Heart left ventricle (tissue), 16 donors: ENCODE measurements around the gene SEL1L. TPM values are rescaled to one million over a fixed set of nuclear protein-coding genes. Genes with fewer than 3 reads are reported as not detected.
A peak's percentile ranks its signal among the peaks of the same experiment; 100 is the strongest.
"Not testable (repeated sequence)": the region's sequence is repeated elsewhere in the genome, so short reads cannot be mapped to it uniquely, and the experiment has no call there.

Experiments
- ATAC-seq, 4 donors: fragments of 200-7000 bp; cut with Tn5 transposase; one replicate each; pipeline ENCODE4 v1.9.1; 2020 to 2022; ENCODE audit warnings: moderate library complexity in 4 of 4, mild to moderate bottlenecking in 3 of 4, moderate number of reproducible peaks in 1 of 4
- DNase-seq, 5 donors: peaks; one replicate each; pipeline ENCODE4 v3.0.0-alpha.2; 2020
- H3K27ac ChIP-seq, 12 donors: fragments of 200-600 bp; sonication (generic) in 4 of 12; one replicate each; pipeline versions ENCODE4 v1.5.0 to v1.8.0; 2016 to 2022; ENCODE audit warnings: mild to moderate bottlenecking in 2 of 12
- H3K27me3 ChIP-seq, 9 donors: fragments of 200-600 bp; sonication (generic) in 2 of 9; one replicate each; pipeline versions ENCODE4 v1.5.1 to v1.8.0; 2016 to 2022; ENCODE audit warnings: mild to moderate bottlenecking in 3 of 9
- H3K36me3 ChIP-seq, 9 donors: fragments of 200-600 bp; sonication (generic) in 2 of 9; one replicate each; pipeline versions ENCODE4 v1.5.0 to v1.8.0; 2018 to 2022; ENCODE audit warnings: mild to moderate bottlenecking in 2 of 9
- H3K4me1 ChIP-seq, 12 donors: fragments of 200-600 bp; sonication (generic) in 4 of 12; one replicate each; pipeline versions ENCODE4 v1.5.0 to v1.8.0; 2016 to 2022; ENCODE audit warnings: mild to moderate bottlenecking in 3 of 12
- H3K4me3 ChIP-seq, 12 donors: fragments of 200-600 bp; sonication (generic) in 4 of 12; one replicate each; pipeline versions ENCODE4 v1.5.0 to v1.8.0; 2017 to 2022; ENCODE audit warnings: mild to moderate bottlenecking in 9 of 12, moderate library complexity in 4 of 12
- H3K9me3 ChIP-seq, 12 donors: fragments of 200-600 bp; sonication (generic) in 4 of 12; one replicate each; pipeline versions ENCODE4 v1.5.0 to v1.8.0; 2016 to 2022; ENCODE audit warnings: mild to moderate bottlenecking in 1 of 12
- POLR2A ChIP-seq, 2 donors: fragments of 450-650 bp; IDR thresholded peaks; one replicate each; pipeline ENCODE4 v1.6.1; 2017; ENCODE audit warnings: antibody characterized with exemption in 2 of 2, mild to moderate bottlenecking in 2 of 2, moderate library complexity in 2 of 2
- WGBS, 4 donors: extraction: QIAGEN DNeasy Blood & Tissue Kit in 2 of 4; methylation state at CpG; one replicate each; pipeline versions ENCODE4 v1.1.5 to v1.1.7; 2013 to 2018; 5-methylcytosine and 5-hydroxymethylcytosine counted together
- intact Hi-C, 10 donors: fragments of 100-400 bp; cut with DNase I; formaldehyde crosslinking; loops; one replicate each; pipeline versions ENCODE4 v1.11.1 to v1.14.2; 2022
- polyA plus RNA-seq, 2 donors: library from polyadenylated mRNA; stranded (reverse); fragments of 200-250 nt; gene quantifications; one replicate each; pipeline ENCODE4 v1.2.3, GENCODE V29; 2013
- total RNA-seq, 9 donors: library from RNA; depleted of rRNA in 2 of 9; stranded (reverse); fragments of >200 nt in 2 of 9; fragmentation: NEBNext Ultra II Directional in 3 of 9; extraction: Animal tissue kit (Norgen Biotek cat#: 25700) in 3 of 9; gene quantifications; one replicate each; pipeline versions ENCODE4 v1.1.0 to v1.2.4, GENCODE V29; 2016 to 2023
- TF ChIP-seq, protein P1 (sequence below), 12 donors: fragments of 200-600 bp; sonication (generic) in 4 of 12; IDR thresholded peaks; one replicate each; pipeline versions ENCODE4 v1.5.0 to v1.8.0; 2018 to 2022; ENCODE audit warnings: antibody characterized with exemption in 12 of 12, mild to moderate bottlenecking in 5 of 12
- donor health status: ischemic (EF 13 %, LVEDD 7.1; RV severe dilation, severe dysfunction).
- donor health status: healthy with polysubstance abuse.
- donor health status: DM: no; HTN: yes; CAD: no.
- donor health status: DM: no; HTN: no; CAD: no.
- donor health status: ischemic (EF 25% LVEDD 6.9; RV normal size, moderate dysfunction).
- donor health status: ischemic (EF 25% LVEDD 5.7; RV mildly dilated, moderate dysfunction).
- donor health status: healthy.
- donor health status: DM: yes; HTN: yes; CAD: no.
- donor health status: ischemic (EF 35%, LVEDD 5.7; RV mildly dilated, moderate dysfunction).
- donor health status: nonischemic (EF 11% LVEDD 7.7; RV severe dilation, severe dysfunction).
- donor health status: DM: yes; HTN: yes; CAD: no.
- donor health status: PGD.
- donor health status: ischemic (EF 29% LVEDD 5.4; RV normal size, mild dysfunction).
- donor health status: nonischemic (EF 23%, LVEDD 6.1; RV moderate dilation, normal function).

SEL1L gene
- total and polyA plus RNA-seq, 11 donors, result 9.4 to 86.5 (median 57.1) TPM

GRCh38 chr14:81432219-81432661, 101.4 kb downstream of the SEL1L start:
- DNase-seq (no peak), ATAC-seq (no peak)
- Histone ChIP-seq H3K27ac (no peak overlapping the region), H3K9me3 (no peaks in the 10 kb centered on the region), H3K27me3 (peaks cover 5 to 67% (median 20%) of the 10 kb centered on the region in 9 donors), H3K36me3 (no peaks in the 10 kb centered on the region), H3K4me1 (peaks cover 0 to 42% (median 16%) of the 10 kb centered on the region in 12 donors), H3K4me3 (no peak overlapping the region)
- TF ChIP-seq, protein P1, sequence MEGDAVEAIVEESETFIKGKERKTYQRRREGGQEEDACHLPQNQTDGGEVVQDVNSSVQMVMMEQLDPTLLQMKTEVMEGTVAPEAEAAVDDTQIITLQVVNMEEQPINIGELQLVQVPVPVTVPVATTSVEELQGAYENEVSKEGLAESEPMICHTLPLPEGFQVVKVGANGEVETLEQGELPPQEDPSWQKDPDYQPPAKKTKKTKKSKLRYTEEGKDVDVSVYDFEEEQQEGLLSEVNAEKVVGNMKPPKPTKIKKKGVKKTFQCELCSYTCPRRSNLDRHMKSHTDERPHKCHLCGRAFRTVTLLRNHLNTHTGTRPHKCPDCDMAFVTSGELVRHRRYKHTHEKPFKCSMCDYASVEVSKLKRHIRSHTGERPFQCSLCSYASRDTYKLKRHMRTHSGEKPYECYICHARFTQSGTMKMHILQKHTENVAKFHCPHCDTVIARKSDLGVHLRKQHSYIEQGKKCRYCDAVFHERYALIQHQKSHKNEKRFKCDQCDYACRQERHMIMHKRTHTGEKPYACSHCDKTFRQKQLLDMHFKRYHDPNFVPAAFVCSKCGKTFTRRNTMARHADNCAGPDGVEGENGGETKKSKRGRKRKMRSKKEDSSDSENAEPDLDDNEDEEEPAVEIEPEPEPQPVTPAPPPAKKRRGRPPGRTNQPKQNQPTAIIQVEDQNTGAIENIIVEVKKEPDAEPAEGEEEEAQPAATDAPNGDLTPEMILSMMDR (IDR thresholded peaks at IDR 0.05), result no peak
- TF ChIP-seq POLR2A (IDR thresholded peaks at IDR 0.05), result no peak
- intact Hi-C loops, result no loop called here
- 64 to 82% (median 72%) methylated on average over 3 of the region's 3 CpGs for WGBS, 4 donors

- no peak overlapping the region for H3K4me3 ChIP-seq
- no peak overlapping the region for H3K27ac ChIP-seq
- peaks cover 0 to 5% (median 0%) of the 10 kb centered on the region in 9 donors for H3K36me3 ChIP-seq
- peaks cover 0 to 53% (median 14%) of the 10 kb centered on the region in 9 donors for H3K27me3 ChIP-seq
- DNase-seq, result no peak
- H3K4me1 ChIP-seq, result peaks cover 0 to 27% (median 4%) of the 10 kb centered on the region in 12 donors
- WGBS, 4 donors, result 73 to 82% (median 77%) methylated on average over 5 of the region's 5 CpGs
- H3K9me3 ChIP-seq, result no peaks in the 10 kb centered on the region
- intact Hi-C loops, result no loop called here
- TF ChIP-seq, protein P1 (IDR thresholded peaks at IDR 0.05), result no peak
- no peak for TF ChIP-seq POLR2A (IDR thresholded peaks at IDR 0.05)
- peak in 1 of 4 donors; percentile 48 for ATAC-seq
Observed at GRCh38 chr14:81430235-81430634, 103.4 kb downstream of the SEL1L start.

GRCh38 chr14:81429749-81430148, 103.9 kb downstream of the SEL1L start:
- peaks cover 0 to 48% (median 12%) of the 10 kb centered on the region in 9 donors for H3K27me3 ChIP-seq
- WGBS, 4 donors, result 80 to 94% (median 90%) methylated on average over 11 of the region's 11 CpGs
- ATAC-seq, H3K4me3 ChIP-seq, DNase-seq, H3K27ac ChIP-seq, intact Hi-C loops, H3K36me3 ChIP-seq, H3K9me3 ChIP-seq: not testable (repeated sequence)
- H3K4me1 ChIP-seq, result peaks cover 0 to 27% (median 4%) of the 10 kb centered on the region in 12 donors

- Histone ChIP-seq H3K4me1 (peaks cover 0 to 29% (median 2%) of the 10 kb centered on the region in 12 donors), H3K27me3 (peaks cover 0 to 41% (median 6%) of the 10 kb centered on the region in 9 donors)
Observed at GRCh38 chr14:81429028-81429427, 104.6 kb downstream of the SEL1L start.

More at GRCh38 chr14:81429028-81429427, 104.6 kb downstream of the SEL1L start:
- no peak overlapping the region for H3K27ac ChIP-seq
- no peak for TF ChIP-seq POLR2A (IDR thresholded peaks at IDR 0.05)
- TF ChIP-seq, protein P1 (IDR thresholded peaks at IDR 0.05), result no peak
- H3K36me3 ChIP-seq, result peaks cover 0 to 5% (median 0%) of the 10 kb centered on the region in 9 donors
- no peak for DNase-seq
- no peak overlapping the region for H3K4me3 ChIP-seq
- intact Hi-C loops, result no loop called here
- no peak for ATAC-seq
- H3K9me3 ChIP-seq, result no peaks in the 10 kb centered on the region
- WGBS, 4 donors, result 76 to 87% (median 79%) methylated on average over 1 of the region's 1 CpG
